Thymus (tissue), 11 donors: ENCODE measurements around the gene CDC27. TPM values are rescaled to one million over a fixed set of nuclear protein-coding genes. Genes with fewer than 3 reads are reported as not detected.
"Not testable (repeated sequence)": the region's sequence is repeated elsewhere in the genome, so short reads cannot be mapped to it uniquely, and the experiment has no call there.

ENCODE experiments used
- DNase-seq, 9 donors: peaks; one replicate each; pipeline ENCODE4 v3.0.0-alpha.2; 2013; ENCODE audit warnings: low spot score in 9 of 9, low read depth in 6 of 9, missing footprints in 1 of 9
- H3K27ac ChIP-seq, 2 donors: one replicate each; pipeline ENCODE4 v1.5.1; 2013; ENCODE audit warnings: control low read depth in 1 of 2, low read depth in 1 of 2, low read length in 1 of 2, mild to moderate bottlenecking in 1 of 2, moderate library complexity in 1 of 2
- H3K27me3 ChIP-seq, 2 donors: one replicate each; pipeline ENCODE4 v1.5.1; 2013; ENCODE audit warnings: low read length in 1 of 2; ENCODE audit not compliant: control insufficient read depth in 2 of 2, insufficient read depth in 1 of 2
- H3K36me3 ChIP-seq, 2 donors: one replicate each; pipeline ENCODE4 v1.5.1; 2013; ENCODE audit warnings: low read length in 1 of 2, mild to moderate bottlenecking in 1 of 2, moderate library complexity in 1 of 2; ENCODE audit not compliant: control insufficient read depth in 2 of 2, insufficient read depth in 2 of 2
- H3K4me1 ChIP-seq, 2 donors: one replicate each; pipeline ENCODE4 v1.5.1; 2013; ENCODE audit warnings: low read length in 2 of 2; ENCODE audit not compliant: control insufficient read depth in 2 of 2, insufficient read depth in 2 of 2
- H3K4me3 ChIP-seq, 2 donors: one replicate each; pipeline ENCODE4 v1.5.1; 2013; ENCODE audit warnings: low read length in 2 of 2, control low read depth in 1 of 2, mild to moderate bottlenecking in 1 of 2
- H3K9me3 ChIP-seq, 2 donors: one replicate each; pipeline ENCODE4 v1.5.1; 2013; ENCODE audit warnings: low read length in 1 of 2, mild to moderate bottlenecking in 1 of 2; ENCODE audit not compliant: control insufficient read depth in 2 of 2, insufficient read depth in 1 of 2
- WGBS: extraction: QIAGEN DNeasy Blood & Tissue Kit; methylation state at CpG from one replicate; pipeline ENCODE4 v1.1.7; 2013; 5-methylcytosine and 5-hydroxymethylcytosine counted together
- polyA plus RNA-seq: library from polyadenylated mRNA; stranded (reverse); fragments of 200-250 nt; gene quantifications from one replicate; pipeline ENCODE4 v1.2.3, GENCODE V29; 2013
- total RNA-seq: library from RNA; stranded (reverse); fragments of 120-200 nt; gene quantifications from one replicate; pipeline ENCODE4 v1.2.4, GENCODE V29; 2013
- donor health status: healthy.

Gene CDC27
- total and polyA plus RNA-seq, 2 donors: 21.1 to 52.2 TPM

GRCh38 chr17:47105246-47105645 lies 83.8 kb downstream of the CDC27 start:
- 82% methylated on average over 1 of the region's 1 CpG for WGBS
- H3K27ac ChIP-seq, H3K4me3 ChIP-seq, H3K4me1 ChIP-seq, H3K27me3 ChIP-seq, H3K36me3 ChIP-seq, H3K9me3 ChIP-seq, DNase-seq: not testable (repeated sequence)

GRCh38 chr17:47102914-47103313 lies 86.2 kb downstream of the CDC27 start:
- Histone ChIP-seq H3K9me3 (no peaks in the 10 kb centered on the region), H3K36me3 (no peaks in the 10 kb centered on the region), H3K27ac (no peak overlapping the region), H3K4me1 (peaks cover 0 to 5% of the 10 kb centered on the region in 2 donors), H3K27me3 (no peaks in the 10 kb centered on the region), H3K4me3 (no peak overlapping the region)
- no peak for DNase-seq
- WGBS: 96% methylated on average over 4 of the region's 4 CpGs

GRCh38 chr17:47099987-47100711 lies 88.9 kb downstream of the CDC27 start:
- DNase-seq: peak; percentile 77 to 93 (median 84)
- Histone ChIP-seq H3K27ac (peak overlapping the region; percentile 47 to 79), H3K36me3 (peaks cover 0 to 4% of the 10 kb centered on the region in 2 donors), H3K4me3 (peak overlapping the region; percentile 66 to 93), H3K4me1 (peaks cover 0 to 5% of the 10 kb centered on the region in 2 donors), H3K27me3 (no peaks in the 10 kb centered on the region), H3K9me3 (no peaks in the 10 kb centered on the region)
- WGBS: under 1% methylated on average over 42 of the region's 42 CpGs

- Histone ChIP-seq H3K9me3 (no peaks in the 10 kb centered on the region), H3K4me3 (peak overlapping the region; percentile 66 to 93), H3K4me1 (peaks cover 0 to 5% of the 10 kb centered on the region in 2 donors), H3K36me3 (peaks cover 0 to 4% of the 10 kb centered on the region in 2 donors), H3K27ac (peak overlapping the region in 1 of 2 donors; percentile 79), H3K27me3 (no peaks in the 10 kb centered on the region)
- WGBS: 9% methylated on average over 22 of the region's 22 CpGs
- peak in 1 of 9 donors; percentile 1 for DNase-seq
These were observed 89.6 kb downstream of the CDC27 start for GRCh38 chr17:47099451-47099986.

- Histone ChIP-seq H3K27ac (no peak overlapping the region), H3K9me3 (no peaks in the 10 kb centered on the region), H3K27me3 (no peaks in the 10 kb centered on the region), H3K36me3 (peaks cover 0 to 9% of the 10 kb centered on the region in 2 donors), H3K4me1 (peaks cover 0 to 5% of the 10 kb centered on the region in 2 donors), H3K4me3 (no peak overlapping the region)
- no peak for DNase-seq
- WGBS: 91% methylated on average over 3 of the region's 3 CpGs
These were observed 92.8 kb downstream of the CDC27 start for GRCh38 chr17:47096343-47096742.

- WGBS: 91% methylated on average over 4 of the region's 4 CpGs
- no peaks in the 10 kb centered on the region for H3K9me3 ChIP-seq
- H3K4me3 ChIP-seq: no peak overlapping the region
- H3K36me3 ChIP-seq: peaks cover 0 to 9% of the 10 kb centered on the region in 2 donors
- peaks cover 0 to 5% of the 10 kb centered on the region in 2 donors for H3K4me1 ChIP-seq
- H3K27ac ChIP-seq: no peak overlapping the region
- DNase-seq: no peak
- H3K27me3 ChIP-seq: no peaks in the 10 kb centered on the region
These were observed 93.8 kb downstream of the CDC27 start for GRCh38 chr17:47095268-47095667.

GRCh38 chr17:47087093-47087492 lies 102.0 kb downstream of the CDC27 start:
- H3K9me3 ChIP-seq: no peaks in the 10 kb centered on the region
- H3K27ac ChIP-seq: no peak overlapping the region
- whole genome bisulfite sequencing: 97% methylated on average over 3 of the region's 3 CpGs
- no peak overlapping the region for H3K4me3 ChIP-seq
- no peaks in the 10 kb centered on the region for H3K27me3 ChIP-seq
- no peaks in the 10 kb centered on the region for H3K4me1 ChIP-seq
- no peak for DNase-seq
- no peaks in the 10 kb centered on the region for H3K36me3 ChIP-seq

GRCh38 chr17:47085736-47086135 lies 103.4 kb downstream of the CDC27 start:
- Histone ChIP-seq H3K4me1 (no peaks in the 10 kb centered on the region), H3K36me3 (no peaks in the 10 kb centered on the region), H3K27ac (no peak overlapping the region), H3K27me3 (no peaks in the 10 kb centered on the region), H3K9me3 (no peaks in the 10 kb centered on the region), H3K4me3 (no peak overlapping the region)
- no peak for DNase-seq
- WGBS: 100% methylated on average over 1 of the region's 1 CpG

GRCh38 chr17:47078801-47079200 lies 110.3 kb downstream of the CDC27 start:
- Histone ChIP-seq H3K4me3 (no peak overlapping the region), H3K27me3 (no peaks in the 10 kb centered on the region), H3K9me3 (no peaks in the 10 kb centered on the region), H3K4me1 (no peaks in the 10 kb centered on the region), H3K27ac (no peak overlapping the region), H3K36me3 (peaks cover 0 to 4% of the 10 kb centered on the region in 2 donors)
- DNase-seq: no peak
- 96% methylated on average over 3 of the region's 3 CpGs for WGBS
